NCI-H345 treated with DMSO at 0.1 percent for 48 hours (cell line): Measurements from ENCODE around the gene NR2E3.
A peak's percentile ranks its signal among the peaks of the same experiment; 100 is the strongest.

Source experiments
- DNase-seq: peaks from one replicate; lab custom pipeline; 2025; ENCODE audit not compliant: unreplicated experiment; lab: John Stamatoyannopoulos, UW

The NR2E3 gene

GRCh38 chr15:71790081-71790480 is 20.3 kb upstream of the NR2E3 start:
- no peak for DNase-seq

DNA sequence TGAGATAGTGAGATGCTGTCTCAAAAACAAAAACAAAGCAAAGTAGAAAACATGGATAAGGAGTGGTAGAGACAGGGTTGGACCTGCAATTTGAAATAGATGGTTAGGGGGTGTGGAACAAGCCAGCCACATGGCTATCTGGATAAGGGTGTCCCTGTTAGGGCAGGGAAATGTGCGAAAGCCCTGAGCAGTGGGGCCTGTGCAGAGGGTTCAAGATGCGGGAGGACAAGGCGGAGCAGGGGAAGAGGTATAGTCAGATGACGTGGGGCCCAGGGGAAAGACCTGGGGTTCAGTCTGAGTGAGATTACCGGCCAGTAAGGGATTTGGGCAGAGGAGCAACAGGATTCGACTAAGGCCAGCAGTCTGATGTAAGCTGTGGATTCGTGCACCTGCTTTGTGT is 18.4 kb upstream of the NR2E3 start:
- DNase-seq, result no peak

DNA sequence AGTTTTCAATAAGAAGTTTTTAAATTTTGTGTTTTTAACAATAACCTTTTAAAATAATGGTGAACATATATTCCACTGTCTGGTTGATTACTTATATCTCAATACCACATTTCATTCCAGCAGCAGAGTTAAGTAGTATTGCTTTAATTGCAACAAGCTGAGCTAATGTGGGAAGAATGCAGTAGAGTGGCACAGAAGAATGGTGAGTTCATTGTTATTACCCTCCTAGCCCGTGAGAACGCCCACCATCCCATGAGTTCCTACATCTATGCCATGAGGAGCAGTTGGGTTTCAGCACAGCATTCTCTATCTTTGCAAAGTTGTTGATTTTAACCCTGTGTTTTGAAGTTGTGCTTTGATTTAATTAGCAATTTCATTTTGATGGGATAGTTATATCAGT is 17.8 kb upstream of the NR2E3 start:
- no peak for DNase-seq

DNA sequence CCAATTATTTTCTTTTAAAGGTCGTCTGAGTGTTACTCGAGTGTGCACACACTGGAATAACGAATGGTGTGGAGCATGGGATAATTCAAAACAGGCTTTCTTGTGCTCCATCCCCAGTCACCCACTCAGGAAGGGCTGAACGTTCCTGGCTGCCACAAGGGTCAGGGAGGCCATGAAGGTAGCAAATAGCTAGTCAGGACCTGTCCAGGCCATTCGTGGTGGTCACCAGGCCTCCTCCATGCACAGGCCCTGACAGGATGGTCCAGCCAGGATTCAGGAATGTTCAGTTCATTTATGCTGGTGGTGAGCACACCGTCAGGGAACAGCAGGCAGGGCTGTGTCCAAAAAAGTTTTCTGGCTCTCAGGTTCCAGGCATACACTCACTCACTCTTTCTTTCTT is 11.7 kb upstream of the NR2E3 start:
- DNase-seq, result no peak

- DNase-seq, result no peak
These were observed 10.2 kb upstream of the NR2E3 start for GRCh38 chr15:71800190-71800589.

DNA sequence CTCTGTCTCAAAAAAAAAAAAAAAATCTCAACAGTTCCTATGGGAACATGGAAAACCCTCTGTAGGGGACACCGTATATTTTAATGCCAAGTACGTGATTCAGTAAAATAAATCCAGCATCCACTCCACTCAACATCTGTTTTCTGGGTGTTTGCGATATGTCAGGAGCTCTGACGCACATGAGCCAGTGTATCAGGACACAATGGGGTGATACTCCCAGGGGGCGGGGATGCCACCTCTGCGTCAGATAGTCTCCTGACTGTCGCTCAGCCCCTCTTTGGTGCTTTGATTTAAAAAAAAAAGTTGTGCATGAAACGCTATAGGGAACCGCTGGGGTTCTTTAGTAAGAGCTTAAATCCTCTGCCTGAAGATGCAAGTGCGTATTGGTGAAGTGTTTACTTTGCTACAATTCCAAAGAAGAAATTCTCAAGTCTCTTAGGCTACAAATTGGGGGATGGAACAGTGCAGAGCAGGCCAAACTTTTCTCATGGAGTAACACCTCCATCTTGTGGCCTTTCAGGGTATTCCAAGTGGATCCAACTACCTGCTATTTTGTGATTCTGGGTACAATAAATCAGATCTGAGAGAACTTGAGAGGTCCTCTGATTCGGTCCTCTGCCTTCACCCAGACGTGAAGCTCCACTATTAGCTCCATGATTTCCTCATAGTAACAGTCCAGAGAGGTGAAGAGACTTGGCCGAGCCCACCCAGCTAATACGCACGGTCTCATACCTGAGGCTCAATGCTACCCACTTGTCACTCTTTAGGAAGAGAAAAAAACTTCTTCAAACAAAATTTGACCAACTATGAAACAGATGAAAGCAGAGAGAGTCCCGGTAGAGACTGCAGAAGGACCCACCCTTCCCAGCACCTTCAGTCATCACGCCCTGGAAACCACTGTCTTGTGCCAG is 9.3 kb upstream of the NR2E3 start:
- peak; percentile 8 for DNase-seq

DNA sequence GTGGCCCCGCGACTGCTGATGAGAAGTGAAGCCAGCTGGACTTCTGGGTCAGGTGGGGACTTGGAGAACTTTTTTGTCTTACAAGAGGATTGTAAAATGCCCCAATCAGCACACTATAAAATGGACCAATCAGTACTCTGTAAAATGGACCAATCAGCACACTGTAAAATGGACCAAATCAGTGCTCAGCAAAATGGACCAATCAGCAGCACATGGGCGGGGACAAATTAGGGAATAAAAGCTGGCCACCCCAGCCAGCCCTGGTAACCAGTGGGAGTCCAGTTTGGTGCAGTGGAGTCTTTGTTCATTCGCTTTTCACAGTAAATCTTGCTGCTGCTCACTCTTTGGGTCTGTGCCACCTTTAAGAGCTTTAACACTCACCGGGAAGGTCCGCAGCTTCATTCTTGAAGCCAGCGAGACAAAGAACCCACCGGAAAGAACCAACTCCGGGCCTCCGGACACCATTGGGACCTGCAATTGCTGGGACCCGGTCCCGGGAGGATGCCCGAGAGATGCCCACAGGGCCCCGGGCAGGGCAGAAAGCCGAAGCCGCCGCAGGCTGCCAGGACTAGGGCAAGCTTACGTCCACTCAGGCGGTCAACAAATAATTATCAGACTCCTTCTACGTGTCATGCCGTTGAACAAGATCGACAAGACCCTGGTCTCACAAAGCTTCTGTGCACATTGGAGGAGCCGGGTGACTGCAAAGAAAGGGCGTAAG is 8.3 kb upstream of the NR2E3 start:
- DNase-seq, result no peak

DNA sequence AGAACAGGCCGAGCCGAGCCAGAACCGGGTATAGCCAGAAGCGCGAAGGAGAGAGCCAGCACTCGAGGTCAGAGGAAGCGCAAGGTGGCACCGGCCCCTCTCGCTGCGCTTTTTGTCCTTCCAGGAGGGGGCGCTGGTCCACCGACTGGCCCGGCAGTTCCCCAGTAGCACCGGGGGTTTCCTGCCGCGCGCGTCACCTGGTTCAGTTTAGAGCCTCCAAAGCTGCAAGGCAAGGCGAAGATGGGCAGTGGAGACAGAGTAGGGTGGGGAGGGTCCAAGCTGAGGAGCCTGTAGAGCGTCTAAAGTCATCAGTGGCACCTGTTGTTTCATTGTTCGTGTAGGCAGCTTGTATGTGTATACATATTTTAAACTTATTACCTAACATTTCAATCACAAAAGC is 7.6 kb upstream of the NR2E3 start:
- no peak for DNase-seq

GRCh38 chr15:71804226-71804625 is 6.1 kb upstream of the NR2E3 start:
- DNase-seq, result no peak

- DNase-seq, result no peak
These were observed 5.5 kb upstream of the NR2E3 start for GRCh38 chr15:71804695-71805470.

- no peak for DNase-seq
These were observed 3.9 kb upstream of the NR2E3 start for GRCh38 chr15:71806452-71806931.

DNA sequence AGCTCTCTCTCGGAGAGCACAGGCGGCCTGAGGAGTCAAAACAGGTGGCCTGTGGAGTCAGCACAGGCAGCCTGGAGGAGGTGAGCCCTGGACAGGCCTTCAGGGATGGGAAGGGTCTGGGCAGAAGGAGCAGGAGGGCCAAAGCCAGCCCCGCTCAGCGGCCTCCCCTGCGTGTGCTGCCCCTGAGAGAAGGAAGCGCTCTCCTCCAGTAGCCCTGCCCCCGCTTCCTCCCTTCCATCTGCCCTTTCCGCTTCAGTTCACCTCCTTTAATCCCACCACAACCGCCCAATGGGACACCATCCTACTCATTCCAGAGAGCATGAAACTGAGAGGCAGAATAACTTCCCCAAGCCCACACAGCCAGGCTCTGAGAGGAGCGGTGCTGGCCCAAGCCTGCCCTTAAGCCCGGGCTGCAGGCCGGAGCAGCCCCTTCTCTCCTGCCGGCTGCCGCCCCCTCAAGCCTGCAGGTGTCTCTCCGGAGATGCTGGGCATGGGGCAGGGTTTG is 3.2 kb upstream of the NR2E3 start:
- no peak for DNase-seq

- DNase-seq, result no peak
These were observed 2.7 kb upstream of the NR2E3 start for GRCh38 chr15:71807691-71808091.

DNA sequence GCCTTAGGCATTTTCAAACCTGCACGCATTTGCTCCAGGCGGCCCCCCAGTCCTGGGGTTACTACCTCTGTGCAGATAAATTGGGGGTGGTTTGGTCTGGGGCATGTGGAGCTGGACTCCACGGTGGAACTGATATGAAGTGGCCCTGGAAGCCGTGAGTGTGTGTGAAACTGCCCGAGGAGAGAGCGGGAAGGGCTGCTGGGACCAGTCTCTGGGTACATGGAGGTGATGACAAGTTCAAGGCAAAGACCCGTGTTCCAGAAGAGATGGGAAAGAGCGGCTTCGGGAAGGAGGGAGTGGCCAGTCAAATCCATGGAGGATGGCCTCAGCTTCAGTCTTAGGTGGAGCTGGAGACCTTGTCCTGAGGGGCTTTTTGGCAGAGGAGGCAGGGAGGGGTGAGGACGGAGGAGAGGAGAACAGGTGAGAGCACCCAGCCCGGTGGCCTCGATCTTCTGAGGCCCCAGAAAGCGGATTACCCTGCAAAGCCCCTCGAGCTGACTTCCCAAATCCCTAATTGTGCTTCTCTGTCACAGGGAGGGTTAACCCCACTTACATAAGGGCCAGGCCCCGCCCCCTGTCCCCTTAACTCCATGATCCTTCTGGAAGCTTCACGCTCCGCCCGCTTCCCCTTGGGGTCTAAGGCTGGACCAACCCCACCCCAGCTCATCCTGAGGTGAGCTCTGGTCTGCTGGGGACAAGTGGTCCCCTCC is 1.9 kb upstream of the NR2E3 start:
- no peak for DNase-seq

DNA sequence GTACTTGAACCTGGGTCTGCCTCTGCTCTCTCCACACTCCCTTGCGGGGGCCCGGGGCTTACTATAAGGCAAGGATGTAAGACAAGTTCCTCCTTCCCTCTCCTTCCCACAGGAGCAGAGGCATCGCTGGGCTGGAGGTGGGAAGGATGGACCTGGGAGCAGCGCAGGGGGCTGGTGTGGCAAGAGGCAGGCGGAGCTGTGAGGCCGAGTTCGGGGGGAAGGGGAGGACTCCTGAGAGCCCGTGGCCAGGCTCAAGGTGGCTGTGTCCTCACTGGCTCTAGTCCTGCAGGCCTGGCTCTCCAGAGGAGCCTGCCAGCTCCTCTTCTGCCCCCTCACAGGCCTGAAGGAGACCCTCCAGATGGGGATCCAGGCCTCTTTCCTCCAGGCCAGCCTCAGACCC is 1.0 kb upstream of the NR2E3 start:
- DNase-seq, result no peak

DNA sequence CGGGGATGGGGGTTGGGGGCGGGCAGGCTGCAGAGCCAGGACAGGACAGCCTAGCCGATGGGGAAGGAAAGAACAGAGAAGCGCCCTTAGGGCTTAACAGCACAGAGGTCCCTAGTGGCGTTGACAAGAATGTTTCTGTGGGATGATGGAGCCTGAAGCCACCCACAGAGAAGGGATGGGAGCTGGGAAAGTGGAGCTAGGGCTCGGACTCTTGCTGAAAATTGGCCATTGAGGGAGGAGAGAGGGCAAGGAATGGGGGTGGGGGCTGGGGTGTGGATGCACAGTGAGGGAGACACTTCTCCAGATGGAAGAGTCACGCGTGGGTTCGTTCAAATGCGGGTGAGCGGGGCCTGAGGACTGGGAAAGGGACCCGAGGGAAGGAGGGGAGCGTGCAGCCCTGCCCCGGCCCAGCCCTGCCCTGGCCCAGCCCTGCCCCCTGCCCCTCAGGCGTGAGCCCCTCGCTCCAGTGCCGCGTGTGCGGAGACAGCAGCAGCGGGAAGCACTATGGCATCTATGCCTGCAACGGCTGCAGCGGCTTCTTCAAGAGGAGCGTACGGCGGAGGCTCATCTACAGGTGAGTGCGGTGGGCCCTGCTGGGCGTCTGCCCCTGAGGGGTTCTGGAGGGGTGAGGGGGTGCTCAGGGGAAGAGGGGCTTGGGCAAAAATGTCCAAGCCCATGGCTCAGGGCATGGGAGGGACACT is 832 bp downstream of the NR2E3 start:
- DNase-seq, result no peak

DNA sequence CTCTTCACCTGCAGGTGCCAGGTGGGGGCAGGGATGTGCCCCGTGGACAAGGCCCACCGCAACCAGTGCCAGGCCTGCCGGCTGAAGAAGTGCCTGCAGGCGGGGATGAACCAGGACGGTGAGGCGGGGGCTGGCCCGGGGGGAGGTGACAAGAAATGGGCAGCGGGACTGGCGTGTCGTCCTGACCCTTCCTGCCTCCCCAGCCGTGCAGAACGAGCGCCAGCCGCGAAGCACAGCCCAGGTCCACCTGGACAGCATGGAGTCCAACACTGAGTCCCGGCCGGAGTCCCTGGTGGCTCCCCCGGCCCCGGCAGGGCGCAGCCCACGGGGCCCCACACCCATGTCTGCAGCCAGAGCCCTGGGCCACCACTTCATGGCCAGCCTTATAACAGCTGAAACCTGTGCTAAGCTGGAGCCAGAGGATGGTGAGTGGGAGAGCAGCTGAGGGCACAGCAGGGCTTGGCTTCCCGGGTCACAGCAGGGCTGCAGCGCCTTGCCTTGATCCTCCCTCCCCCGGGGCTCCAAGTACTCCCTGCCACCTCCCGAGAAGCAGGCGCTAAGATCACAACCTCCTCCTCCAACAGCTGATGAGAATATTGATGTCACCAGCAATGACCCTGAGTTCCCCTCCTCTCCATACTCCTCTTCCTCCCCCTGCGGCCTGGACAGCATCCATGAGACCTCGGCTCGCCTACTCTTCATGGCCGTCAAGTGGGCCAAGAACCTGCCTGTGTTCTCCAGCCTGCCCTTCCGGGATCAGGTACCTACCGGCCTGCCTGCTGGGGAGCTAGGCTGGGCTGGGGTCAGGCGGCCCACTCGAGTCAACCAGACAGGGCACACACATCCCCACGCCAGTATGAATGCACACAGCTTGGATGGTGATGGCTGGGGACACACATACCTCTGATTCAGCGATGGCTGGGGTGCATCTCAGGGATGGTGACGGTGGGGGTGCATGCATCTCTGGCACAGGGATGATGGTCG is 1.7 kb downstream of the NR2E3 start:
- DNase-seq, result no peak

DNA sequence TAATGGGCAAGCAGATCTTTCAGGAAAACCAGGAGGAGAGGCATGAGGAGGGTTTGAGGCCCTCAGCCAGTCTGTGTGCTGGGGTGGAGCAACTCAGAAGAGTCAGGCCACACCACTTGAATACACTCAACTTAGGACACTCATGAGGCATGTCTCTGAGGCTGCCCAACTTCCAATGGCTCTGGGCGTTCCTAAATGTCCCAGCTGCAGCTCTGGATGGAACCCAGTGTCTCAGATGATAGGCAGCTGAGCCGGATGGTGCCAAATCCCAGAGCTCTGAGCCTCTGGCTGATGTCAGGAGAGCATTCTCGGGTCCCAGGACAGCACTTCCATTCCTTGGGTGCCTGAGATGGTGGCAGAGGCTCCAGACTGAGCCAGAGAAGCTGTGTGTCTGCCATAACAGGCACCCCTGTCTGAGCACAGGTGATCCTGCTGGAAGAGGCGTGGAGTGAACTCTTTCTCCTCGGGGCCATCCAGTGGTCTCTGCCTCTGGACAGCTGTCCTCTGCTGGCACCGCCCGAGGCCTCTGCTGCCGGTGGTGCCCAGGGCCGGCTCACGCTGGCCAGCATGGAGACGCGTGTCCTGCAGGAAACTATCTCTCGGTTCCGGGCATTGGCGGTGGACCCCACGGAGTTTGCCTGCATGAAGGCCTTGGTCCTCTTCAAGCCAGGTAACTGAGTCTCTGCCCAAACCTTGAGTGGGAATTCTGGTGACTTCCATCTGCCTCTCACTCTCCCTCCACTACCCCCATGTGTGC is 2.8 kb downstream of the NR2E3 start:
- no peak for DNase-seq
